OCI-LY3 (cell line): ENCODE data around the gene FHOD3.

Source experiments
- CTCF ChIP-seq: fragments of 200-600, 300-600 bp; sonication (generic); IDR thresholded peaks from 2 replicates; pipeline ENCODE4 v1.5.1; 2014; ENCODE audit warnings: antibody characterized with exemption, low read length, low read depth
- EZH2phosphoT487 ChIP-seq: fragments of 200-600 bp; shearing (Covaris generic); IDR thresholded peaks from 2 replicates; pipeline ENCODE4 v1.6.1; 2018; ENCODE audit warnings: antibody characterized with exemption, mixed run types, low read depth

- TF ChIP-seq CTCF (no peak), EZH2phosphoT487 (no peak)
These were observed 163.3 kb downstream of the FHOD3 start for GRCh38 chr18:36460854-36461253.
